Common myeloid progenitor, CD34-positive (primary cell): ENCODE measurements around the gene PIM3.

Source experiments
- CTCF ChIA-PET: fragments of 350-600 bp; sonication (Branson Sonifier 250); formaldehyde crosslinking; loops from one replicate; lab custom pipeline; 2021; ENCODE audit warnings: antibody characterized with exemption; lab: Charles Lee
- POLR2A ChIA-PET: fragments of 350-600 bp; sonication (Branson Sonifier 250); formaldehyde crosslinking; loops from one replicate; lab custom pipeline; 2021; ENCODE audit warnings: antibody characterized with exemption; lab: Charles Lee
- DNase-seq, 3 donors: peaks; one replicate each; pipeline versions ENCODE4 v3.0.0 to v3.0.0-alpha.2; 2013
- H3K27ac ChIP-seq, 2 experiments: 1 replicate in 1 of 2; 2 replicates in 1 of 2; pipeline ENCODE4 v1.7.0; 2013; ENCODE audit warnings: inconsistent platforms in 2 of 2, low read length in 2 of 2, mild to moderate bottlenecking in 2 of 2, low read depth in 1 of 2, moderate library complexity in 1 of 2; ENCODE audit not compliant: severe bottlenecking in 2 of 2, insufficient read depth in 1 of 2, poor library complexity in 1 of 2
- H3K27me3 ChIP-seq, 5 experiments: replicated peaks in 2 of 5; 1 replicate in 3 of 5; 2 replicates in 2 of 5; pipeline versions ENCODE4 v1.6.1 to v1.7.0; 2013; ENCODE audit warnings: low read length in 4 of 5, mild to moderate bottlenecking in 2 of 5, moderate library complexity in 2 of 5, inconsistent platforms in 1 of 5; ENCODE audit not compliant: insufficient read depth in 5 of 5, control insufficient read depth in 4 of 5
- H3K36me3 ChIP-seq, 4 experiments: 1 replicate in 2 of 4; 2 replicates in 2 of 4; pipeline versions ENCODE4 v1.6.1 to v1.7.0; 2013; ENCODE audit warnings: low read length in 3 of 4, control low read depth in 1 of 4, mild to moderate bottlenecking in 1 of 4; ENCODE audit not compliant: control insufficient read depth in 4 of 4, insufficient read depth in 4 of 4
- H3K4me1 ChIP-seq, 4 experiments: 1 replicate in 3 of 4; 2 replicates in 1 of 4; pipeline versions ENCODE4 v1.6.1 to v1.7.1; 2013; ENCODE audit warnings: low read length in 3 of 4, mild to moderate bottlenecking in 3 of 4, control low read depth in 1 of 4, inconsistent platforms in 1 of 4, moderate library complexity in 1 of 4; ENCODE audit not compliant: control insufficient read depth in 4 of 4, insufficient read depth in 4 of 4; ENCODE audit errors: control extremely low read depth in 1 of 4
- H3K4me3 ChIP-seq, 7 experiments: 1 replicate in 4 of 7; 2 replicates in 3 of 7; pipeline versions ENCODE4 v1.5.1 to v1.7.0; 2013; ENCODE audit warnings: mild to moderate bottlenecking in 7 of 7, low read length in 6 of 7, moderate library complexity in 6 of 7, inconsistent platforms in 2 of 7, low read depth in 2 of 7, control low read depth in 1 of 7; ENCODE audit not compliant: insufficient read depth in 4 of 7, control insufficient read depth in 1 of 7; ENCODE audit errors: extremely low read depth in 1 of 7
- H3K9me3 ChIP-seq, 5 experiments: 1 replicate in 4 of 5; 2 replicates in 1 of 5; pipeline versions ENCODE4 v1.6.1 to v1.7.1; 2013; ENCODE audit warnings: low read length in 4 of 5, mild to moderate bottlenecking in 2 of 5, inconsistent platforms in 1 of 5, low read depth in 1 of 5, moderate library complexity in 1 of 5; ENCODE audit not compliant: control insufficient read depth in 4 of 5, insufficient read depth in 2 of 5; ENCODE audit errors: control extremely low read depth in 1 of 5
- WGBS: methylation state at CpG from one replicate; pipeline ENCODE4 v1.1.5; 2013; ENCODE audit not compliant: insufficient coverage; 5-methylcytosine and 5-hydroxymethylcytosine counted together

Gene PIM3

DNA sequence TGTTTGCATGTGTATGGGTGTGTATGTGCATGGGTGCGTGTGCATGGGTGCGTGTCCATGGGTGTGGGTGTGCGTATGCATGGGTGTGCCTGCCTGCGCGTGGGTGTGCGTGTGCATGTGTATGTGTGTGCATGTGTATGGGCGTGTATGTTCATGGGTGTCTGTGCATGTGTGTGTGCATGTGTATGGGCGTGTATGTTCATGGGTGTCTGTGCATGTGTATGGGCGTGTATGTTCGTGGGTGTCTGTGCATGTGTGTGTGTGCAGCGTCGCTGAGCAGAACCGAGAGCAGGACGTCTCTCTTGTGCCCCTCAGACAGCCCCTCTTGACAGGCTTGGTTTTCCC, 38.1 kb downstream of the PIM3 start:
- Histone ChIP-seq H3K36me3 (no peaks in the 10 kb centered on the region), H3K27ac (no peak overlapping the region), H3K4me1 (peaks cover 0 to 12% (median 10%) of the 10 kb centered on the region in 4 experiments), H3K9me3 (no peaks in the 10 kb centered on the region), H3K27me3 (peaks cover 0 to 21% (median 5%) of the 10 kb centered on the region in 5 experiments), H3K4me3 (no peak overlapping the region)
- CTCF ChIA-PET = interaction anchor here (1.0 to 1.1 kb wide), 2 partner anchors 14 to 29 kb away, joined by 3 read pairs; no protein-coding TSS in a partner anchor
- no peak for DNase-seq
- POLR2A ChIA-PET = interaction anchor here (0.6 kb wide), 1 partner anchor 152 kb away, joined by 3 read pairs; no protein-coding TSS in a partner anchor
- WGBS = 98% methylated on average over 8 of the region's 14 CpGs

GRCh38 chr22:49999063-49999945, 38.7 kb downstream of the PIM3 start:
- DNase-seq = peak in 2 of 3 donors; percentile 24 to 36
- Histone ChIP-seq H3K27me3 (peaks cover 0 to 21% (median 5%) of the 10 kb centered on the region in 5 experiments), H3K4me3 (peak overlapping the region in 5 of 7 experiments; percentile 19 to 55 (median 33)), H3K4me1 (peaks cover 0 to 12% (median 10%) of the 10 kb centered on the region in 4 experiments), H3K27ac (no peak overlapping the region), H3K36me3 (no peaks in the 10 kb centered on the region), H3K9me3 (no peaks in the 10 kb centered on the region)
- 31% methylated on average over 26 of the region's 70 CpGs for WGBS
- ChIA-PET CTCF (interaction anchor here (1.1 kb wide), 1 partner anchor 28 kb away, joined by 3 read pairs; no protein-coding TSS in a partner anchor), POLR2A (interaction anchor here (0.6 kb wide), 1 partner anchor 151 kb away, joined by 3 read pairs; no protein-coding TSS in a partner anchor)

DNA sequence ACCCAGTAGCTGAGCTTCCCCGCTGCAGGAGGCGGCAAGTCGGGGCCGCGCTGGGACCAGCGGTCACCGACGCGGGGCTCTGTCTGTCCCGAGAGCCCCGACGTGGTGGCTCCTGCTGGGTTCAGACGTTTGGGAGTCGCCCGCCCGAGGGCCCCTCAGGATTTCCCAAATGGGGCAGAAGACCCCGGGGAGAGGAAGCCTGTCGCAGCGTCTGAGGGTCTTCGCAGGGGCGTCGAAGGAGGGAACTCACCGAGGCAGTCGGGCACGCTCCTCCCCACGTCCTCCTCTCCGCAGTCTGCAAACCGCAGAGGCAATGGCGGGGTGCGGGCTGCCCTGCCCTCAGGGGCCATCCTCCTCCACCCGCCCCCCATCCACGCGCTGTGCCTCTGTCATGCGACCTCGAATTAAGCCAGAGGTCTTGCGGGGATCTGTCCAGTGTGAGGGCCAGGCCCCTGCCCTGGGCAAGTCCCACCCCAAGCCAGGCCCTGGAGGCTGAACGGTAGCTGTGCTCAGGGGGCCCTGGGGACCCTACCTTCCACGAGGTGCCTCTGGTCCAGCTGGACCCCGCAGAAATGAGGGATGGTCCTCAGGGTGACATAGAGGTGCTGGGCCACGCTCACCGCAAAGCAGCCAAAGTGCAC, 39.5 kb downstream of the PIM3 start:
- ChIA-PET CTCF (interaction anchor here (0.7 to 1.1 kb wide), 3 partner anchors 17 to 67 kb away, joined by 3 read pairs; no protein-coding TSS in a partner anchor), POLR2A (no interaction called here)
- Histone ChIP-seq H3K27me3 (peaks cover 0 to 21% (median 5%) of the 10 kb centered on the region in 5 experiments), H3K27ac (no peak overlapping the region), H3K4me1 (peaks cover 0 to 12% (median 10%) of the 10 kb centered on the region in 4 experiments), H3K36me3 (no peaks in the 10 kb centered on the region), H3K9me3 (no peaks in the 10 kb centered on the region), H3K4me3 (peak overlapping the region in 3 of 7 experiments; percentile 19 to 55 (median 52))
- WGBS = 47% methylated on average over 38 of the region's 41 CpGs
- DNase-seq = no peak

- no peak overlapping the region for H3K4me3 ChIP-seq
- POLR2A ChIA-PET = no interaction called here
- no peaks in the 10 kb centered on the region for H3K9me3 ChIP-seq
- DNase-seq = no peak
- peaks cover 0 to 21% (median 5%) of the 10 kb centered on the region in 5 experiments for H3K27me3 ChIP-seq
- H3K4me1 ChIP-seq = peaks cover 0 to 12% (median 10%) of the 10 kb centered on the region in 4 experiments
- no peak overlapping the region for H3K27ac ChIP-seq
- no peaks in the 10 kb centered on the region for H3K36me3 ChIP-seq
- CTCF ChIA-PET = interaction anchor here (0.7 to 1.0 kb wide), 2 partner anchors 18 to 67 kb away, joined by 3 read pairs; no protein-coding TSS in a partner anchor
- WGBS = 96% methylated on average over 30 of the region's 32 CpGs
These were observed 40.2 kb downstream of the PIM3 start for GRCh38 chr22:50000587-50001387.

- 96% methylated on average over 14 of the region's 16 CpGs for WGBS
- H3K4me1 ChIP-seq = peaks cover 0 to 12% (median 10%) of the 10 kb centered on the region in 4 experiments
- H3K4me3 ChIP-seq = no peak overlapping the region
- ChIA-PET CTCF (interaction anchor here (1.0 to 1.8 kb wide), 3 partner anchors 11 to 19 kb away, joined by 3 to 7 read pairs (median 3); partner anchors contain the start of gene IL17REL), POLR2A (no interaction called here)
- H3K27me3 ChIP-seq = peaks cover 0 to 21% (median 5%) of the 10 kb centered on the region in 5 experiments
- no peaks in the 10 kb centered on the region for H3K9me3 ChIP-seq
- H3K27ac ChIP-seq = no peak overlapping the region
- no peaks in the 10 kb centered on the region for H3K36me3 ChIP-seq
- DNase-seq = no peak
These were observed 41.0 kb downstream of the PIM3 start for GRCh38 chr22:50001388-50002231.

GRCh38 chr22:50002791-50003190, 42.2 kb downstream of the PIM3 start:
- Histone ChIP-seq H3K27ac (no peak overlapping the region), H3K9me3 (no peaks in the 10 kb centered on the region), H3K27me3 (peaks cover 0 to 21% (median 5%) of the 10 kb centered on the region in 5 experiments), H3K4me3 (no peak overlapping the region), H3K36me3 (no peaks in the 10 kb centered on the region), H3K4me1 (peaks cover 0 to 10% (median 9%) of the 10 kb centered on the region in 4 experiments)
- 100% methylated on average over 6 of the region's 7 CpGs for WGBS
- no peak for DNase-seq
- ChIA-PET CTCF (interaction anchor here (0.7 to 1.8 kb wide), 2 partner anchors 14 to 15 kb away, joined by 4 to 7 read pairs; no protein-coding TSS in a partner anchor), POLR2A (no interaction called here)
